IMR-90 (cell line): ENCODE measurements around the gene OR2H2.

Experiments
- CEBPB ChIP-seq: IDR thresholded peaks from 2 replicates; pipeline ENCODE4 v1.6.1; 2012; ENCODE audit warnings: low read depth, low read length, improper control_type of control experiment
- CHD1 ChIP-seq: IDR thresholded peaks from 2 replicates; pipeline ENCODE4 v1.6.1; 2012; ENCODE audit warnings: low read depth, low read length, improper control_type of control experiment
- MAZ ChIP-seq: IDR thresholded peaks from 2 replicates; pipeline ENCODE4 v1.6.1; 2012; ENCODE audit warnings: low read depth, mild to moderate bottlenecking, low read length, improper control_type of control experiment, moderate library complexity, borderline replicate concordance
- POLR2A ChIP-seq: IDR thresholded peaks from 2 replicates; pipeline ENCODE4 v1.6.1; 2012; ENCODE audit warnings: mild to moderate bottlenecking, low read depth, low read length
- RAD21 ChIP-seq: IDR thresholded peaks from 2 replicates; pipeline ENCODE4 v1.6.1; 2012; ENCODE audit warnings: low read length, improper control_type of control experiment
- RCOR1 ChIP-seq: IDR thresholded peaks from 2 replicates; pipeline ENCODE4 v1.6.1; 2012; ENCODE audit warnings: mild to moderate bottlenecking, low read length, improper control_type of control experiment; ENCODE audit not compliant: insufficient replicate concordance
- TF ChIP-seq, protein P1 (sequence below): conservative IDR thresholded peaks from 2 replicates; pipeline ENCODE4 v1.5.1; 2012; ENCODE audit warnings: mild to moderate bottlenecking, low read depth, low read length, improper control_type of control experiment
- TF ChIP-seq, protein P2 (sequence below): fragments of 150-350 bp; IDR thresholded peaks from 2 replicates; pipeline ENCODE4 v1.6.1; 2017; ENCODE audit warnings: mild to moderate bottlenecking, antibody characterized with exemption, low read length, low read depth

DNA sequence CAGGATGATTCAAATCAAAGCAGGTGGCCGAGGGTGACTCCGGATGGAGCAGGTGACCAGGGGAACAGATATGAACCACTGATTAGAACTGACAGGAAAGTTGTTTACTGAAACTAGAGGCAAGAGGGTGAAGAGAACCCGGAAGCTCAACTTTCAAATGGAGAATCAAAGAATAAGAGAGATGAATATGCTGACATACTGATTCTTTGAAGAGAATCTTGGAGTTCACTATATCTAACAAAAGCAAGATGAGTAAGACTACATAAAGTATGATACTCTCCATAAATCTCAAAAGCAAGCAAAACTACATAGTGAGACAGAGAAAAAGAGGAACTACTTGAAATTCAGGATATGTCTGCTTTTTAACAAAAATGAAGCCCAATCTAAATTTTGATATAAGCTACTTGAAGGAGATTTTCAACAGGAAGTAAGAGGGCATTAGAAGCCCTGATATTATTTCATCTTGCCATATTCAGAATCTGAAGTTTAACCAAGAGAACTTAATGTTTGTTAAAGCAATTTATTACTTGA, 21.4 kb upstream of the OR2H2 start:
- no peak for TF ChIP-seq POLR2A
- TF ChIP-seq, protein P1, sequence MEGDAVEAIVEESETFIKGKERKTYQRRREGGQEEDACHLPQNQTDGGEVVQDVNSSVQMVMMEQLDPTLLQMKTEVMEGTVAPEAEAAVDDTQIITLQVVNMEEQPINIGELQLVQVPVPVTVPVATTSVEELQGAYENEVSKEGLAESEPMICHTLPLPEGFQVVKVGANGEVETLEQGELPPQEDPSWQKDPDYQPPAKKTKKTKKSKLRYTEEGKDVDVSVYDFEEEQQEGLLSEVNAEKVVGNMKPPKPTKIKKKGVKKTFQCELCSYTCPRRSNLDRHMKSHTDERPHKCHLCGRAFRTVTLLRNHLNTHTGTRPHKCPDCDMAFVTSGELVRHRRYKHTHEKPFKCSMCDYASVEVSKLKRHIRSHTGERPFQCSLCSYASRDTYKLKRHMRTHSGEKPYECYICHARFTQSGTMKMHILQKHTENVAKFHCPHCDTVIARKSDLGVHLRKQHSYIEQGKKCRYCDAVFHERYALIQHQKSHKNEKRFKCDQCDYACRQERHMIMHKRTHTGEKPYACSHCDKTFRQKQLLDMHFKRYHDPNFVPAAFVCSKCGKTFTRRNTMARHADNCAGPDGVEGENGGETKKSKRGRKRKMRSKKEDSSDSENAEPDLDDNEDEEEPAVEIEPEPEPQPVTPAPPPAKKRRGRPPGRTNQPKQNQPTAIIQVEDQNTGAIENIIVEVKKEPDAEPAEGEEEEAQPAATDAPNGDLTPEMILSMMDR: no peak
- no peak for TF ChIP-seq RAD21
- TF ChIP-seq, protein P2, sequence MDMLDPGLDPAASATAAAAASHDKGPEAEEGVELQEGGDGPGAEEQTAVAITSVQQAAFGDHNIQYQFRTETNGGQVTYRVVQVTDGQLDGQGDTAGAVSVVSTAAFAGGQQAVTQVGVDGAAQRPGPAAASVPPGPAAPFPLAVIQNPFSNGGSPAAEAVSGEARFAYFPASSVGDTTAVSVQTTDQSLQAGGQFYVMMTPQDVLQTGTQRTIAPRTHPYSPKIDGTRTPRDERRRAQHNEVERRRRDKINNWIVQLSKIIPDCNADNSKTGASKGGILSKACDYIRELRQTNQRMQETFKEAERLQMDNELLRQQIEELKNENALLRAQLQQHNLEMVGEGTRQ: no peak
- no peak for TF ChIP-seq MAZ
- no peak for TF ChIP-seq CEBPB
- TF ChIP-seq CHD1: no peak
- TF ChIP-seq RCOR1: no peak
